Liver (tissue), 9 donors: ENCODE data around the gene ITGA4. TPM values are rescaled to one million over a fixed set of nuclear protein-coding genes. Genes with fewer than 3 reads are reported as not detected.

ENCODE experiments used
- DNase-seq: peaks from one replicate; pipeline ENCODE4 v3.0.0-alpha.2; 2017; ENCODE audit warnings: low spot score
- H3K27ac ChIP-seq, 2 donors: one replicate each; pipeline ENCODE4 v1.7.0; 2013; ENCODE audit warnings: inconsistent platforms in 2 of 2, low read length in 2 of 2, control low read depth in 1 of 2, low read depth in 1 of 2, mild to moderate bottlenecking in 1 of 2
- H3K27me3 ChIP-seq, 4 donors: one replicate each; pipeline versions ENCODE4 v1.6.1 to v1.7.0; 2013; ENCODE audit warnings: low read length in 3 of 4, inconsistent platforms in 1 of 4, mild to moderate bottlenecking in 1 of 4, moderate library complexity in 1 of 4; ENCODE audit not compliant: control insufficient read depth in 4 of 4, insufficient read depth in 4 of 4
- H3K36me3 ChIP-seq, 4 donors: one replicate each; pipeline versions ENCODE4 v1.6.1 to v1.7.0; 2013; ENCODE audit warnings: low read length in 3 of 4, mild to moderate bottlenecking in 3 of 4, low read depth in 1 of 4, moderate library complexity in 1 of 4; ENCODE audit not compliant: control insufficient read depth in 4 of 4, insufficient read depth in 3 of 4
- H3K4me1 ChIP-seq, 4 donors: one replicate each; pipeline versions ENCODE4 v1.6.1 to v1.7.0; 2013; ENCODE audit warnings: low read length in 3 of 4, mild to moderate bottlenecking in 3 of 4, moderate library complexity in 1 of 4; ENCODE audit not compliant: control insufficient read depth in 4 of 4, insufficient read depth in 4 of 4
- H3K4me3 ChIP-seq, 3 donors: one replicate each; pipeline versions ENCODE4 v1.6.1 to v1.7.0; 2013; ENCODE audit warnings: low read length in 3 of 3, control low read depth in 1 of 3, low read depth in 1 of 3, mild to moderate bottlenecking in 1 of 3
- H3K9ac ChIP-seq, 2 donors: one replicate each; pipeline ENCODE4 v1.7.0; 2013; ENCODE audit warnings: low read length in 2 of 2, mild to moderate bottlenecking in 2 of 2, moderate library complexity in 2 of 2, control low read depth in 1 of 2, low read depth in 1 of 2
- H3K9me3 ChIP-seq, 4 donors: one replicate each; pipeline versions ENCODE4 v1.6.1 to v1.7.0; 2013; ENCODE audit warnings: low read length in 3 of 4; ENCODE audit not compliant: control insufficient read depth in 4 of 4
- ATF3 ChIP-seq: IDR thresholded peaks from 2 replicates; pipeline ENCODE4 v1.6.1; 2016; ENCODE audit warnings: antibody characterized with exemption
- CTCF ChIP-seq: fragments of 150-350 bp; IDR thresholded peaks from 2 replicates; pipeline ENCODE4 v1.5.1; 2017; ENCODE audit warnings: improper control_type of control experiment, low read depth, low read length; ENCODE audit not compliant: missing input control
- EGR1 ChIP-seq, 2 donors: IDR thresholded peaks; 2 replicates each; pipeline ENCODE4 v1.6.1; 2016 to 2018; ENCODE audit warnings: antibody characterized with exemption in 2 of 2, low read depth in 2 of 2
- FOXA2 ChIP-seq: IDR thresholded peaks from 2 replicates; pipeline ENCODE4 v1.6.1; 2016; ENCODE audit warnings: antibody characterized with exemption
- GABPA ChIP-seq, 2 donors: IDR thresholded peaks in 1 of 2; conservative IDR thresholded peaks in 1 of 2; 2 replicates each; pipeline ENCODE4 v1.6.1; 2016; ENCODE audit warnings: antibody characterized with exemption in 2 of 2, mild to moderate bottlenecking in 1 of 2, moderate library complexity in 1 of 2
- HNF4A ChIP-seq, 2 donors: conservative IDR thresholded peaks; 2 replicates each; pipeline ENCODE4 v1.6.1; 2016; ENCODE audit warnings: antibody characterized with exemption in 2 of 2, mild to moderate bottlenecking in 2 of 2
- HNF4G ChIP-seq: IDR thresholded peaks from 2 replicates; pipeline ENCODE4 v1.6.1; 2016; ENCODE audit warnings: antibody characterized with exemption
- JUND ChIP-seq, 2 donors: IDR thresholded peaks; 2 replicates each; pipeline ENCODE4 v1.6.1; 2016; ENCODE audit warnings: antibody characterized with exemption in 2 of 2
- RAD21 ChIP-seq, 2 donors: IDR thresholded peaks; 2 replicates each; pipeline ENCODE4 v1.6.1; 2016; ENCODE audit warnings: antibody characterized with exemption in 2 of 2, mild to moderate bottlenecking in 2 of 2
- REST ChIP-seq: IDR thresholded peaks from 2 replicates; pipeline ENCODE4 v1.6.1; 2016; ENCODE audit warnings: antibody characterized with exemption, mild to moderate bottlenecking
- RXRA ChIP-seq, 2 donors: IDR thresholded peaks; 2 replicates each; pipeline ENCODE4 v1.6.1; 2017 to 2018; ENCODE audit warnings: antibody characterized with exemption in 2 of 2, mild to moderate bottlenecking in 1 of 2
- TAF1 ChIP-seq: conservative IDR thresholded peaks from 2 replicates; pipeline ENCODE4 v1.6.1; 2016; ENCODE audit warnings: antibody characterized with exemption, mild to moderate bottlenecking
- ZBTB33 ChIP-seq: IDR thresholded peaks from 2 replicates; pipeline ENCODE4 v1.6.1; 2016; ENCODE audit warnings: antibody characterized with exemption
- WGBS: extraction: QIAGEN DNeasy Blood & Tissue Kit; methylation state at CpG from one replicate; pipeline ENCODE4 v1.1.7; 2013; 5-methylcytosine and 5-hydroxymethylcytosine counted together
- polyA plus RNA-seq, 2 donors: library from polyadenylated mRNA; stranded (reverse) in 1 of 2; unstranded in 1 of 2; fragments of 200-250 nt in 1 of 2; fragments of >200 nt in 1 of 2; fragmentation: Nextera tagmentation in 1 of 2; extraction: Ambion mirVana in 1 of 2; gene quantifications; one replicate each; pipeline versions ENCODE4 v1.2.1 to v1.2.3, GENCODE V29; 2013 to 2015
- total RNA-seq, 2 donors: library from RNA; depleted of rRNA; stranded (reverse); fragments of >200 nt; gene quantifications; one replicate each; pipeline ENCODE4 v1.2.3, GENCODE V29; 2014
- donor health status: healthy.
- donor health status: healthy.
- donor health status: healthy.
- donor health status: healthy.
- donor health status: healthy.

Gene ITGA4
- total and polyA plus RNA-seq, 4 donors, result 1.6 to 142 (median 4.1) TPM

GRCh38 chr2:181523756-181524155, 66.6 kb downstream of the ITGA4 start:
- no peaks in the 10 kb centered on the region for H3K4me1 ChIP-seq
- no peak for DNase-seq
- TF ChIP-seq FOXA2, result no peak
- H3K4me3 ChIP-seq, result no peak overlapping the region
- peaks cover 0 to 2% (median 0%) of the 10 kb centered on the region in 4 donors for H3K36me3 ChIP-seq
- 80% methylated on average over 5 of the region's 5 CpGs for WGBS
- H3K9ac ChIP-seq, result no peak overlapping the region
- peaks cover 0 to 8% (median 0%) of the 10 kb centered on the region in 4 donors for H3K27me3 ChIP-seq
- no peak overlapping the region for H3K27ac ChIP-seq
- no peaks in the 10 kb centered on the region for H3K9me3 ChIP-seq

- peaks cover 0 to 2% (median 0%) of the 10 kb centered on the region in 4 donors for H3K36me3 ChIP-seq
- no peak overlapping the region for H3K27ac ChIP-seq
- DNase-seq, result no peak
- no peak overlapping the region for H3K9ac ChIP-seq
- H3K4me1 ChIP-seq, result no peaks in the 10 kb centered on the region
- no peak for TF ChIP-seq RXRA (IDR thresholded peaks at IDR 0.05)
- TF ChIP-seq TAF1, result no peak
- TF ChIP-seq JUND (IDR thresholded peaks at IDR 0.05), result no peak
- TF ChIP-seq ATF3, result no peak
- TF ChIP-seq GABPA (IDR thresholded peaks at IDR 0.05 in 1 of 2, conservative IDR thresholded peaks at IDR 0.05 in 1 of 2), result no peak
- H3K27me3 ChIP-seq, result peaks cover 0 to 11% (median 0%) of the 10 kb centered on the region in 4 donors
- 67% methylated on average over 4 of the region's 4 CpGs for WGBS
- H3K4me3 ChIP-seq, result no peak overlapping the region
- no peaks in the 10 kb centered on the region for H3K9me3 ChIP-seq
Measured at GRCh38 chr2:181526014-181526413, 68.8 kb downstream of the ITGA4 start.

- Histone ChIP-seq H3K4me1 (no peaks in the 10 kb centered on the region), H3K9me3 (no peaks in the 10 kb centered on the region), H3K9ac (no peak overlapping the region), H3K27me3 (peaks cover 0 to 11% (median 0%) of the 10 kb centered on the region in 4 donors), H3K4me3 (no peak overlapping the region), H3K36me3 (peaks cover 0 to 2% (median 0%) of the 10 kb centered on the region in 4 donors), H3K27ac (no peak overlapping the region)
- TF ChIP-seq CTCF, result no peak
- TF ChIP-seq TAF1, result no peak
- TF ChIP-seq GABPA (IDR thresholded peaks at IDR 0.05 in 1 of 2, conservative IDR thresholded peaks at IDR 0.05 in 1 of 2), result no peak
- no peak for TF ChIP-seq RXRA (IDR thresholded peaks at IDR 0.05)
- DNase-seq, result no peak
- WGBS, result 83% methylated on average over 6 of the region's 6 CpGs
Measured at GRCh38 chr2:181527058-181527457, 69.9 kb downstream of the ITGA4 start.

GRCh38 chr2:181528441-181528840, 71.3 kb downstream of the ITGA4 start:
- Histone ChIP-seq H3K27ac (no peak overlapping the region), H3K27me3 (peaks cover 0 to 11% (median 0%) of the 10 kb centered on the region in 4 donors), H3K9ac (no peak overlapping the region), H3K36me3 (peaks cover 0 to 4% (median 0%) of the 10 kb centered on the region in 4 donors), H3K4me3 (no peak overlapping the region), H3K4me1 (no peaks in the 10 kb centered on the region), H3K9me3 (no peaks in the 10 kb centered on the region)
- DNase-seq, result no peak
- 83% methylated on average over 1 of the region's 1 CpG for WGBS
- TF ChIP-seq JUND (IDR thresholded peaks at IDR 0.05) (no peak), REST (no peak), RAD21 (IDR thresholded peaks at IDR 0.05) (no peak), TAF1 (no peak), CTCF (no peak), EGR1 (IDR thresholded peaks at IDR 0.05; ENCODE audit: low read depth in 2 of 2) (no peak), HNF4G (no peak), HNF4A (conservative IDR thresholded peaks at IDR 0.05) (no peak), ZBTB33 (no peak)
